ENCODE data around the gene FGF23. TPM values are rescaled to one million over a fixed set of nuclear protein-coding genes. Genes with fewer than 3 reads are reported as not detected.

The FGF23 gene
- total RNA-seq, 2 experiments from 2014 or later: not detected

DNA sequence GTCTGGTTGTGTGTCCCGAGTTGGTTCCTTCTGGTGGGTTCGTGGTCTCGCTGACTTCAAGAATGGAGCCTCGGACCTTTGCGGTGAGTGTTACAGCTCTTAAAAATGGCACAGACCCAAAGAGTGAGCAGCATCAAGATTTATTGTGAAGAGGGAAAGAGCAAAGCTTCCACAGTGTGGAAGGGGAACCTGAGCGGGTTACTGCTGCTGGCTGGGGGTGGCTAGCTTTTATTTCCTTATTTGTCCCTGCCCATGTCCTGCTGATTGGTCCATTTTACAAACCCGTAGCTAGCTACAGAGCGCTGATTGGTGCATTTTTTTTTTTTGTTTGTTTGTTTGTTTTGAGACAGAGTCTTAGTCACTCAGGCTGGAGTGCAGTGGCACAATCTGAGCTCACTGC, 36.8 kb upstream of the FGF23 start:
- Mint-ChIP-seq H3K27ac (no peak overlapping the region), H3K27me3 (peaks cover 26% of the 10 kb centered on the region), H3K9me3 (no peaks in the 10 kb centered on the region), H3K4me1 (ENCODE audit: low read depth) (peaks cover 10% of the 10 kb centered on the region), H3K4me3 (no peak overlapping the region), H3K36me3 (ENCODE audit: low read depth) (no peaks in the 10 kb centered on the region)
- Histone ChIP-seq H3K4me1 (ENCODE audit: insufficient read depth, low read length) (peaks cover 5% of the 10 kb centered on the region), H3K36me3 (ENCODE audit: insufficient read depth, low read length) (no peaks in the 10 kb centered on the region), H3K9me3 (ENCODE audit: control insufficient read depth in 1 of 2, insufficient read depth in 1 of 2, low read length in 2 of 2) (no peaks in the 10 kb centered on the region), H3K27me3 (ENCODE audit: control insufficient read depth in 1 of 2, insufficient read depth in 2 of 2, low read length in 2 of 2) (peaks cover 3 to 10% of the 10 kb centered on the region in 2 experiments), H3K27ac (ENCODE audit: low read depth in 1 of 2, low read length in 2 of 2) (no peak overlapping the region), H3K4me3 (ENCODE audit: low read length) (no peak overlapping the region)
- ChIA-PET POLR2A (no interaction called here), CTCF (no interaction called here)
- ATAC-seq (ENCODE audit: poor library complexity): no peak
- no peak for DNase-seq
- intact Hi-C loops (cut with DNase I, micrococcal nuclease): no loop called here
- no peak for TF ChIP-seq CTCF (IDR thresholded peaks at IDR 0.05)

- H3K4me1 Mint-ChIP-seq (ENCODE audit: low read depth): peaks cover 10% of the 10 kb centered on the region
- ChIA-PET CTCF (no interaction called here), POLR2A (no interaction called here)
- H3K4me1 ChIP-seq (ENCODE audit: insufficient read depth, low read length): peaks cover 5% of the 10 kb centered on the region
- H3K4me3 Mint-ChIP-seq: no peak overlapping the region
- no peak overlapping the region for H3K27ac ChIP-seq (ENCODE audit: low read depth in 1 of 2, low read length in 2 of 2)
- no peak overlapping the region for H3K4me3 ChIP-seq (ENCODE audit: low read length)
- H3K27me3 ChIP-seq (ENCODE audit: control insufficient read depth in 1 of 2, insufficient read depth in 2 of 2, low read length in 2 of 2): peaks cover 3 to 10% of the 10 kb centered on the region in 2 experiments
- intact Hi-C loops (cut with DNase I, micrococcal nuclease): no loop called here
- no peaks in the 10 kb centered on the region for H3K36me3 Mint-ChIP-seq (ENCODE audit: low read depth)
- H3K27me3 Mint-ChIP-seq: peaks cover 23% of the 10 kb centered on the region
- H3K27ac Mint-ChIP-seq: no peak overlapping the region
- DNase-seq (no peak), ATAC-seq (ENCODE audit: poor library complexity) (no peak)
- TF ChIP-seq CTCF (IDR thresholded peaks at IDR 0.05): no peak
- H3K36me3 ChIP-seq (ENCODE audit: insufficient read depth, low read length): no peaks in the 10 kb centered on the region
- no peaks in the 10 kb centered on the region for H3K9me3 ChIP-seq (ENCODE audit: control insufficient read depth in 1 of 2, insufficient read depth in 1 of 2, low read length in 2 of 2)
- H3K9me3 Mint-ChIP-seq: no peaks in the 10 kb centered on the region
Observed at GRCh38 chr12:4412465-4412864, 33.0 kb upstream of the FGF23 start.

- no peak for TF ChIP-seq CTCF (IDR thresholded peaks at IDR 0.05)
- Mint-ChIP-seq H3K9me3 (no peaks in the 10 kb centered on the region), H3K4me3 (no peak overlapping the region), H3K36me3 (ENCODE audit: low read depth) (no peaks in the 10 kb centered on the region), H3K27ac (no peak overlapping the region), H3K27me3 (peaks cover 21% of the 10 kb centered on the region), H3K4me1 (ENCODE audit: low read depth) (peaks cover 10% of the 10 kb centered on the region)
- DNase-seq (no peak), ATAC-seq (ENCODE audit: poor library complexity) (no peak)
- Histone ChIP-seq H3K4me1 (ENCODE audit: insufficient read depth, low read length) (peaks cover 5% of the 10 kb centered on the region), H3K27ac (ENCODE audit: low read depth in 1 of 2, low read length in 2 of 2) (no peak overlapping the region), H3K27me3 (ENCODE audit: control insufficient read depth in 1 of 2, insufficient read depth in 2 of 2, low read length in 2 of 2) (peaks cover 0 to 10% of the 10 kb centered on the region in 2 experiments), H3K36me3 (ENCODE audit: insufficient read depth, low read length) (no peaks in the 10 kb centered on the region), H3K9me3 (ENCODE audit: control insufficient read depth in 1 of 2, insufficient read depth in 1 of 2, low read length in 2 of 2) (no peaks in the 10 kb centered on the region), H3K4me3 (ENCODE audit: low read length) (no peak overlapping the region)
- POLR2A ChIA-PET: no interaction called here
- intact Hi-C loops (cut with DNase I, micrococcal nuclease): no loop called here
- CTCF ChIA-PET: no interaction called here
Observed at GRCh38 chr12:4412056-4412455, 32.5 kb upstream of the FGF23 start.

Measured in CD4-positive, alpha-beta T cell (primary cell).